Neural progenitor cell (in vitro differentiated cells): ENCODE measurements around the gene NUAK2. TPM values are rescaled to one million over a fixed set of nuclear protein-coding genes. Genes with fewer than 3 reads are reported as not detected.

Experiments
- DNase-seq: peaks from one replicate; pipeline ENCODE4 v3.0.0-alpha.2; 2016; ENCODE audit warnings: low spot score
- H2AFZ ChIP-seq: fragments of 200-600 bp; sonication (generic); replicated peaks from 2 replicates; pipeline ENCODE4 v1.6.1; 2016; ENCODE audit warnings: antibody characterized with exemption
- H3F3A ChIP-seq: fragments of 200-600 bp; sonication (generic); 2 replicates; pipeline ENCODE4 v1.6.1; 2016; ENCODE audit warnings: antibody characterized with exemption, low read depth
- H3K27ac ChIP-seq: fragments of 200-600 bp; sonication (generic); 2 replicates; pipeline ENCODE4 v1.5.1; 2016; ENCODE audit warnings: mild to moderate bottlenecking
- H3K27me3 ChIP-seq: fragments of 200-600 bp; sonication (generic); 2 replicates; pipeline ENCODE4 v1.6.1; 2016; ENCODE audit warnings: mild to moderate bottlenecking, moderate library complexity
- H3K36me3 ChIP-seq: fragments of 200-600 bp; sonication (generic); 2 replicates; pipeline ENCODE4 v1.5.1; 2016
- H3K4me1 ChIP-seq: fragments of 200-600 bp; sonication (generic); 2 replicates; pipeline ENCODE4 v1.6.1; 2016; ENCODE audit warnings: mixed run types
- H3K4me2 ChIP-seq: fragments of 200-600 bp; sonication (generic); 2 replicates; pipeline ENCODE4 v1.6.1; 2016
- H3K4me3 ChIP-seq: fragments of 200-600 bp; sonication (generic); 2 replicates; pipeline ENCODE4 v1.5.1; 2016
- H3K79me2 ChIP-seq: fragments of 200-600 bp; sonication (generic); 2 replicates; pipeline ENCODE4 v1.6.1; 2016; ENCODE audit warnings: low read depth
- H3K9ac ChIP-seq: fragments of 200-600 bp; sonication (generic); 2 replicates; pipeline ENCODE4 v1.6.1; 2016
- H3K9me3 ChIP-seq: fragments of 200-600 bp; sonication (generic); 2 replicates; pipeline ENCODE4 v1.5.1; 2016; ENCODE audit warnings: low read depth
- H4K20me1 ChIP-seq: fragments of 200-600 bp; sonication (generic); 2 replicates; pipeline ENCODE4 v1.6.1; 2016; ENCODE audit warnings: low read depth
- H3K27ac Mint-ChIP-seq: 3 replicates; pipeline ENCODE4 v1.8.0; 2021; ENCODE audit warnings: mixed read lengths
- H3K27me3 Mint-ChIP-seq: 2 replicates; pipeline ENCODE4 v1.8.0; 2022; ENCODE audit warnings: low read depth, mild to moderate bottlenecking, inconsistent platforms, moderate library complexity, mixed read lengths; ENCODE audit not compliant: insufficient read depth
- H3K36me3 Mint-ChIP-seq: 3 replicates; pipeline ENCODE4 v1.8.0; 2021; ENCODE audit warnings: mixed read lengths
- H3K4me1 Mint-ChIP-seq: 3 replicates; pipeline ENCODE4 v1.8.0; 2021; ENCODE audit warnings: mixed read lengths
- H3K4me3 Mint-ChIP-seq: 3 replicates; pipeline ENCODE4 v1.8.0; 2021; ENCODE audit warnings: mild to moderate bottlenecking, moderate library complexity, mixed read lengths
- H3K9me3 Mint-ChIP-seq: 3 replicates; pipeline ENCODE4 v1.8.0; 2020; ENCODE audit warnings: mixed read lengths
- EZH2 ChIP-seq: fragments of 200-600 bp; sonication (generic); IDR thresholded peaks from 2 replicates; pipeline ENCODE4 v1.6.1; 2017; ENCODE audit warnings: antibody characterized with exemption, mild to moderate bottlenecking, moderate library complexity
- EZH2phosphoT487 ChIP-seq: fragments of 200-600 bp; sonication (generic); IDR thresholded peaks from 2 replicates; pipeline ENCODE4 v1.6.1; 2017; ENCODE audit warnings: antibody characterized with exemption
- total RNA-seq: library from RNA; depleted of rRNA; stranded (reverse); fragments of >200 nt; gene quantifications from 2 replicates; pipeline ENCODE4 v1.2.3, GENCODE V29; 2015; ENCODE audit warnings: low replicate concordance
- TF ChIP-seq, protein P1 (sequence below): fragments of 200-600 bp; sonication (generic); IDR thresholded peaks from 2 replicates; pipeline ENCODE4 v1.5.1; 2017; ENCODE audit warnings: antibody characterized with exemption, mild to moderate bottlenecking

Gene NUAK2
- total RNA-seq, 1 donor from 2014 or later, result 29.4 TPM

DNA sequence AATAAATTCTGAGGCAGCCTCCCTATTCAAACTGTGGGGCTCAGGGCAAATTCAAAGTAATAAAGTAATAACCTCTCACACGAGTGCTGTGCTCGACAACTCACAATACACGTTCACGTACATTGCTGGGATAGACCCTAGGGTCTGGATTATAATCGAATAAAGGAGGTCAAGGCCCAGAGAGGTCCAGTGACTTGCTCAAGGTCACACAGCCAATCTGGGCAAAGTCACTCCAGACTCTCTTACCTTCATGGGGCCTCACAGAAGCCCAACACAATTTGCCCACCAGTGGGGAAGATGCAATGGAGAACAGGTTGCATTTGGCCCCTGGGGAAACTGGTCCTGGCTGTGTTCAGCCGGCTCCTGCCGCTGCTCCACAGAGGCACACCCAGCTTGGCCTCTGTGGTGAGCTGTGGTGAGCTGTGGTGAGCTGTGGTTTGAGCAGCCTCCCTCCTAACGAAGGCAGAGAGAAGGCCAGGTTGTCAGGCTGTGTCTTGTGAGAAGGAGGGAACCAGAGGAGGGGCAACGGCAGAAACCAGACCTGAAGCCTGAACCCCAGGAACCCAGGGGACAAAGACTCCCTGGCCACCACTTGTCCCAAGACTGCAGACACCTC lies 35.1 kb downstream of the NUAK2 start:
- Mint-ChIP-seq H3K4me3 (peak overlapping the region; percentile 60), H3K4me1 (peaks cover 65% of the 10 kb centered on the region), H3K27ac (peak overlapping the region; percentile 98), H3K27me3 (peaks cover 6% of the 10 kb centered on the region), H3K36me3 (no peaks in the 10 kb centered on the region), H3K9me3 (no peaks in the 10 kb centered on the region)
- H3K4me2 ChIP-seq, result no peak overlapping the region
- no peak overlapping the region for H2AFZ ChIP-seq
- no peak for DNase-seq
- H3K9me3 ChIP-seq, result no peaks in the 10 kb centered on the region
- H3K27ac ChIP-seq, result no peak overlapping the region
- H4K20me1 ChIP-seq, result no peaks in the 10 kb centered on the region
- H3K4me1 ChIP-seq, result peaks cover 51% of the 10 kb centered on the region
- no peak for TF ChIP-seq EZH2
- TF ChIP-seq EZH2phosphoT487, result no peak
- TF ChIP-seq, protein P1, sequence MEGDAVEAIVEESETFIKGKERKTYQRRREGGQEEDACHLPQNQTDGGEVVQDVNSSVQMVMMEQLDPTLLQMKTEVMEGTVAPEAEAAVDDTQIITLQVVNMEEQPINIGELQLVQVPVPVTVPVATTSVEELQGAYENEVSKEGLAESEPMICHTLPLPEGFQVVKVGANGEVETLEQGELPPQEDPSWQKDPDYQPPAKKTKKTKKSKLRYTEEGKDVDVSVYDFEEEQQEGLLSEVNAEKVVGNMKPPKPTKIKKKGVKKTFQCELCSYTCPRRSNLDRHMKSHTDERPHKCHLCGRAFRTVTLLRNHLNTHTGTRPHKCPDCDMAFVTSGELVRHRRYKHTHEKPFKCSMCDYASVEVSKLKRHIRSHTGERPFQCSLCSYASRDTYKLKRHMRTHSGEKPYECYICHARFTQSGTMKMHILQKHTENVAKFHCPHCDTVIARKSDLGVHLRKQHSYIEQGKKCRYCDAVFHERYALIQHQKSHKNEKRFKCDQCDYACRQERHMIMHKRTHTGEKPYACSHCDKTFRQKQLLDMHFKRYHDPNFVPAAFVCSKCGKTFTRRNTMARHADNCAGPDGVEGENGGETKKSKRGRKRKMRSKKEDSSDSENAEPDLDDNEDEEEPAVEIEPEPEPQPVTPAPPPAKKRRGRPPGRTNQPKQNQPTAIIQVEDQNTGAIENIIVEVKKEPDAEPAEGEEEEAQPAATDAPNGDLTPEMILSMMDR, result no peak
- H3K79me2 ChIP-seq, result no peaks in the 10 kb centered on the region
- no peaks in the 10 kb centered on the region for H3K27me3 ChIP-seq
- H3K36me3 ChIP-seq, result no peaks in the 10 kb centered on the region
- H3K4me3 ChIP-seq, result no peak overlapping the region
- H3K9ac ChIP-seq, result no peak overlapping the region
- peaks cover 34% of the 10 kb centered on the region for H3F3A ChIP-seq

DNA sequence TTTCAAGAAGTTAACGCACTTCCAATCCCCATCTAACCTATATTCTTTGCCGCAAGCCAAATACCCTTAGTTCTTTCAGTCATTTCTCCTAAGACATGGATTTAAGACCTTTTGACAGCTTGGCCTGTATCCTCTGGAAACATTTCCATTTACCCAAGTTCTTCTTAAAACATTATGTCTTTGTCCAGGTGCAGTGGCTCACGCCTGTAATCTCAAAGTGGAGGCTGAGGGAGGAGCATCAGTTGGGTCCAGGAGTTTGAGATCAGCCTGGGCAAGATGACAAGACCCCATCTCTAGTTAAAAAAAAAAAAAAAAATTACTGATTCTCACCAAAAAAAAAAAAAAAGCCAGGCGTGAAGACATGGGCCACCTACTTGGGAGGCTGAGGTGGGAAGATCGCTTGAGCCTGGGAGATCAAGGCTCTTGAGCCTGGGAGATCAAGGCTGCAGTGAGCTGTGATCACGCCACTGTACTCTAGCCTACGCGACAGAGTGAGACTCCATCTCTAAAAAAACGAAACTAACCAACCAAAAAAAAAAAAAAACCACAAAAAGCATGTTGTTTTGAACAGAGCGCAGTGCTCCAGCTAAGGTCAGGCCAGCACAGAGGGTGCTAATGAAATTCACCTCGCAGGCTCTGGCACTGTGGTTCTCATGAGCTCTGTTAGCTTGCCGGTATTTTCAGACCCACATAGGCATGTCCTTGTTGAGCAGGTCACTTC lies 36.0 kb downstream of the NUAK2 start:
- Histone ChIP-seq H3K4me3 (no peak overlapping the region), H3F3A (peaks cover 34% of the 10 kb centered on the region), H3K4me1 (peaks cover 51% of the 10 kb centered on the region), H3K9me3 (no peaks in the 10 kb centered on the region), H3K9ac (no peak overlapping the region), H3K27me3 (no peaks in the 10 kb centered on the region), H2AFZ (no peak overlapping the region), H3K4me2 (peak overlapping the region; percentile 35), H3K79me2 (no peaks in the 10 kb centered on the region), H3K36me3 (no peaks in the 10 kb centered on the region), H4K20me1 (no peaks in the 10 kb centered on the region), H3K27ac (peak overlapping the region; percentile 36)
- H3K4me1 Mint-ChIP-seq, result peaks cover 65% of the 10 kb centered on the region
- H3K9me3 Mint-ChIP-seq, result no peaks in the 10 kb centered on the region
- peak overlapping the region; percentile 9 for H3K4me3 Mint-ChIP-seq
- no peaks in the 10 kb centered on the region for H3K36me3 Mint-ChIP-seq
- peak overlapping the region; percentile 98 for H3K27ac Mint-ChIP-seq
- TF ChIP-seq EZH2, result no peak
- TF ChIP-seq EZH2phosphoT487, result no peak
- TF ChIP-seq, protein P1, result no peak
- peaks cover 9% of the 10 kb centered on the region for H3K27me3 Mint-ChIP-seq
- no peak for DNase-seq

DNA sequence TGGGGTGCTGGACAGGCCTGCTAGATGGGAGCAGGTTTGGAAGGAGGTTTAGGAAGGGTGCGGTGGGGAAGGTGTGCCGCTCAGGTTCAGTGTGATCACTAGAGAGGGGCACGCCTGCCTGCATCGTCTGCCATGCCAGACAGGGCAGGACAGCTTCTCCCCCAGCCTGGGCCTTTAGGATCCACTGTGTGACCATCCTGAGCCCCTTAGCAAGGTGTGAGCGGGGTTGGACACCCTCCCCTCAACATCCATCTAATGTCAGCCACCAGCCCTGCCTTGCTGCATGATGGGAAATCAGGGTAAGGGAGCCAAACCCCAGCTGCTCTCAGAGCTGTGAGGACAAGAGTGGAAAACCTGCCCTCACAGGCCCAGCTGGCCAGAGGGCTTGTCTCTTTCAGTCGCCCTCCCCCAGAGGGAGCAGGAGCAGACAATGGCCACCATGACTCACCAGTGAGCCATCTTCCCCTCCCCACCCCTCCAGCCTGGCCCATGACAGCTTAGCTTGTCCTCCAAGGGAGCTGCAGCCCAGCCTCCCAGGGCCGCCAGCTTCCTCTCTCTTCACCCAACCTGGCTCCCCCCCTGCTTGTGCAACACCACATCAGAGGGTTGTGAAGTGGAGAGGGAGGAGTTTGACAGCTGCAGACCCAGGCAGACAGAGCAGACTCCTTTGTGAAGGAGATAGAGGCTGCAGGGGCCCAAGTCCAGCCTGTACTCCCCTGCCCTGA lies 37.0 kb downstream of the NUAK2 start:
- peaks cover 9% of the 10 kb centered on the region for H3K27me3 Mint-ChIP-seq
- H3K36me3 Mint-ChIP-seq, result no peaks in the 10 kb centered on the region
- peak overlapping the region; percentile 98 for H3K27ac Mint-ChIP-seq
- H3K4me3 Mint-ChIP-seq, result no peak overlapping the region
- peaks cover 51% of the 10 kb centered on the region for H3K4me1 ChIP-seq
- H3K27ac ChIP-seq, result peak overlapping the region; percentile 36
- H3K4me2 ChIP-seq, result peak overlapping the region; percentile 35
- no peak overlapping the region for H3K9ac ChIP-seq
- TF ChIP-seq, protein P1, result no peak
- TF ChIP-seq EZH2 (no peak), EZH2phosphoT487 (no peak)
- H3K27me3 ChIP-seq, result no peaks in the 10 kb centered on the region
- H3K4me1 Mint-ChIP-seq, result peaks cover 68% of the 10 kb centered on the region
- H3K9me3 Mint-ChIP-seq, result no peaks in the 10 kb centered on the region
- peak; percentile 88 for DNase-seq
- no peak overlapping the region for H3K4me3 ChIP-seq
- H3K36me3 ChIP-seq, result no peaks in the 10 kb centered on the region
- H2AFZ ChIP-seq, result no peak overlapping the region
- no peaks in the 10 kb centered on the region for H3K79me2 ChIP-seq
- peaks cover 34% of the 10 kb centered on the region for H3F3A ChIP-seq
- H3K9me3 ChIP-seq, result no peaks in the 10 kb centered on the region
- H4K20me1 ChIP-seq, result no peaks in the 10 kb centered on the region
